CD14-positive monocyte (primary cell): ENCODE data around the gene IFIT1. TPM values are rescaled to one million over a fixed set of nuclear protein-coding genes. Genes with fewer than 3 reads are reported as not detected.
A peak's percentile ranks its signal among the peaks of the same experiment; 100 is the strongest.

Experiments used
- DNase-seq, 3 donors: peaks; one replicate each; pipeline ENCODE4 v3.0.0-alpha.2; 2011 to 2022
- H2AFZ ChIP-seq: 2 replicates; pipeline ENCODE4 v1.6.0; 2012; ENCODE audit warnings: mild to moderate bottlenecking, low read depth, low read length, inconsistent platforms; ENCODE audit not compliant: insufficient read depth, poor library complexity, severe bottlenecking
- H3K27ac ChIP-seq, 2 donors: 1 replicate in 1 of 2; 2 replicates in 1 of 2; pipeline ENCODE4 v1.5.1; 2012 to 2013; ENCODE audit warnings: low read length in 2 of 2, control low read depth in 1 of 2, inconsistent platforms in 1 of 2, low read depth in 1 of 2, mild to moderate bottlenecking in 1 of 2
- H3K27me3 ChIP-seq, 2 donors: one replicate each; pipeline versions ENCODE4 v1.6.0 to v1.6.1; 2011 to 2013; ENCODE audit warnings: low read length in 2 of 2; ENCODE audit not compliant: control insufficient read depth in 2 of 2, insufficient read depth in 2 of 2
- H3K36me3 ChIP-seq, 2 donors: replicated peaks in 1 of 2; 1 replicate in 1 of 2; 2 replicates in 1 of 2; pipeline versions ENCODE4 v1.5.1 to v1.6.1; 2012 to 2013; ENCODE audit warnings: low read length in 2 of 2, control low read depth in 1 of 2, inconsistent platforms in 1 of 2, mild to moderate bottlenecking in 1 of 2; ENCODE audit not compliant: insufficient read depth in 2 of 2, control insufficient read depth in 1 of 2
- H3K4me1 ChIP-seq, 2 donors: 1 replicate in 1 of 2; 2 replicates in 1 of 2; pipeline versions ENCODE4 v1.5.1 to v1.6.1; 2012 to 2013; ENCODE audit warnings: low read length in 2 of 2, control low read depth in 1 of 2, inconsistent platforms in 1 of 2, mild to moderate bottlenecking in 1 of 2, moderate library complexity in 1 of 2; ENCODE audit not compliant: insufficient read depth in 2 of 2, control insufficient read depth in 1 of 2
- H3K4me2 ChIP-seq: replicated peaks from 2 replicates; pipeline ENCODE3; 2012; ENCODE audit warnings: low read length, moderate library complexity, mild to moderate bottlenecking; ENCODE audit not compliant: poor library complexity, severe bottlenecking; ENCODE audit errors: extremely low read depth
- H3K4me3 ChIP-seq, 3 experiments: fragments of 200-600 bp in 1 of 3; sonication (generic) in 1 of 3; replicated peaks in 1 of 3; 1 replicate in 2 of 3; 2 replicates in 1 of 3; pipeline ENCODE4 v1.5.1; 2011 to 2013; ENCODE audit warnings: low read length in 3 of 3, mild to moderate bottlenecking in 3 of 3, control low read depth in 2 of 3, low read depth in 2 of 3, inconsistent platforms in 1 of 3, moderate library complexity in 1 of 3
- H3K79me2 ChIP-seq: 2 replicates; pipeline ENCODE4 v1.6.0; 2012; ENCODE audit warnings: mild to moderate bottlenecking, control low read depth, inconsistent platforms, low read length, moderate library complexity; ENCODE audit not compliant: insufficient read depth
- H3K9ac ChIP-seq: 2 replicates; pipeline ENCODE4 v1.6.0; 2017; ENCODE audit warnings: low read length, mild to moderate bottlenecking; ENCODE audit not compliant: insufficient read depth, poor library complexity, severe bottlenecking
- H3K9me3 ChIP-seq, 2 donors: replicated peaks in 1 of 2; 1 replicate in 1 of 2; 2 replicates in 1 of 2; pipeline versions ENCODE4 v1.5.1 to v1.6.1; 2012 to 2013; ENCODE audit warnings: low read length in 2 of 2, control low read depth in 1 of 2; ENCODE audit not compliant: control insufficient read depth in 1 of 2, insufficient read depth in 1 of 2
- H4K20me1 ChIP-seq: 2 replicates; pipeline ENCODE4 v1.6.0; 2012; ENCODE audit warnings: mild to moderate bottlenecking, low read length, control low read depth, moderate library complexity; ENCODE audit not compliant: insufficient read depth
- H3K27ac Mint-ChIP-seq, 7 donors: one replicate each; pipeline ENCODE4 v1.8.0; 2020; ENCODE audit warnings: mild to moderate bottlenecking in 7 of 7, mixed read lengths in 7 of 7, moderate library complexity in 6 of 7, inconsistent platforms in 2 of 7
- H3K27me3 Mint-ChIP-seq, 3 donors: one replicate each; pipeline ENCODE4 v1.8.0; 2021 to 2022; ENCODE audit warnings: low read depth in 3 of 3, mild to moderate bottlenecking in 3 of 3, mixed read lengths in 3 of 3, moderate library complexity in 3 of 3, inconsistent platforms in 1 of 3
- H3K36me3 Mint-ChIP-seq, 2 donors: one replicate each; pipeline ENCODE4 v1.8.0; 2020; ENCODE audit warnings: mixed read lengths in 2 of 2, inconsistent platforms in 1 of 2, mild to moderate bottlenecking in 1 of 2
- H3K4me1 Mint-ChIP-seq: one replicate; pipeline ENCODE4 v1.8.0; 2020; ENCODE audit warnings: mild to moderate bottlenecking, mixed read lengths
- H3K4me3 Mint-ChIP-seq, 2 donors: one replicate each; pipeline ENCODE4 v1.8.0; 2020; ENCODE audit warnings: mild to moderate bottlenecking in 2 of 2, mixed read lengths in 2 of 2, moderate library complexity in 1 of 2
- H3K9me3 Mint-ChIP-seq, 7 donors: one replicate each; pipeline ENCODE4 v1.8.0; 2020 to 2022; ENCODE audit warnings: mixed read lengths in 7 of 7, mild to moderate bottlenecking in 6 of 7, moderate library complexity in 6 of 7, inconsistent platforms in 2 of 7
- WGBS: methylation state at CpG from one replicate; pipeline ENCODE4 v1.1.5; 2013; ENCODE audit warnings: missing lambda C conversion rate; ENCODE audit not compliant: insufficient coverage; 5-methylcytosine and 5-hydroxymethylcytosine counted together
- intact Hi-C, 2 donors: fragments of 100-400 bp; cut with micrococcal nuclease; formaldehyde crosslinking; loops; one replicate each; pipeline versions ENCODE4 v1.15.0 to v1.15.1; 2023
- polyA plus RNA-seq, 3 donors: library from polyadenylated mRNA; depleted of rRNA in 1 of 3; unstranded in 2 of 3; stranded (reverse) in 1 of 3; fragments of 300-500 nt in 2 of 3; fragments of >200 nt in 1 of 3; fragmentation: Illumina TruSeq in 2 of 3; gene quantifications; 1 replicate in 2 of 3; 2 replicates in 1 of 3; pipeline ENCODE4 v1.2.3, GENCODE V29; 2012 to 2021
- TF ChIP-seq, protein P1 (sequence below): fragments of 200-600 bp; IDR thresholded peaks from one replicate; pipeline ENCODE4 v1.8.0; 2022; ENCODE audit warnings: antibody characterized with exemption, mild to moderate bottlenecking

Gene IFIT1
- polyA plus RNA-seq, 3 donors = 4.8 to 17.1 (median 12.1) TPM

GRCh38 chr10:89379103-89379502 is 13.3 kb upstream of the IFIT1 start:
- Mint-ChIP-seq H3K9me3 (no peaks in the 10 kb centered on the region), H3K4me3 (no peak overlapping the region), H3K36me3 (no peaks in the 10 kb centered on the region), H3K27ac (no peak overlapping the region), H3K27me3 (peaks cover 0 to 6% (median 3%) of the 10 kb centered on the region in 3 donors), H3K4me1 (peaks cover 19% of the 10 kb centered on the region)
- Histone ChIP-seq H3K9me3 (no peaks in the 10 kb centered on the region), H3K4me1 (peaks cover 10 to 12% of the 10 kb centered on the region in 2 donors), H3K27ac (no peak overlapping the region), H2AFZ (no peak overlapping the region), H4K20me1 (no peaks in the 10 kb centered on the region), H3K4me3 (no peak overlapping the region), H3K36me3 (no peaks in the 10 kb centered on the region), H3K27me3 (no peaks in the 10 kb centered on the region), H3K9ac (no peak overlapping the region), H3K79me2 (no peaks in the 10 kb centered on the region), H3K4me2 (no peak overlapping the region)
- no peak for DNase-seq
- TF ChIP-seq, protein P1, sequence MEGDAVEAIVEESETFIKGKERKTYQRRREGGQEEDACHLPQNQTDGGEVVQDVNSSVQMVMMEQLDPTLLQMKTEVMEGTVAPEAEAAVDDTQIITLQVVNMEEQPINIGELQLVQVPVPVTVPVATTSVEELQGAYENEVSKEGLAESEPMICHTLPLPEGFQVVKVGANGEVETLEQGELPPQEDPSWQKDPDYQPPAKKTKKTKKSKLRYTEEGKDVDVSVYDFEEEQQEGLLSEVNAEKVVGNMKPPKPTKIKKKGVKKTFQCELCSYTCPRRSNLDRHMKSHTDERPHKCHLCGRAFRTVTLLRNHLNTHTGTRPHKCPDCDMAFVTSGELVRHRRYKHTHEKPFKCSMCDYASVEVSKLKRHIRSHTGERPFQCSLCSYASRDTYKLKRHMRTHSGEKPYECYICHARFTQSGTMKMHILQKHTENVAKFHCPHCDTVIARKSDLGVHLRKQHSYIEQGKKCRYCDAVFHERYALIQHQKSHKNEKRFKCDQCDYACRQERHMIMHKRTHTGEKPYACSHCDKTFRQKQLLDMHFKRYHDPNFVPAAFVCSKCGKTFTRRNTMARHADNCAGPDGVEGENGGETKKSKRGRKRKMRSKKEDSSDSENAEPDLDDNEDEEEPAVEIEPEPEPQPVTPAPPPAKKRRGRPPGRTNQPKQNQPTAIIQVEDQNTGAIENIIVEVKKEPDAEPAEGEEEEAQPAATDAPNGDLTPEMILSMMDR = no peak
- intact Hi-C loops = no loop called here

DNA sequence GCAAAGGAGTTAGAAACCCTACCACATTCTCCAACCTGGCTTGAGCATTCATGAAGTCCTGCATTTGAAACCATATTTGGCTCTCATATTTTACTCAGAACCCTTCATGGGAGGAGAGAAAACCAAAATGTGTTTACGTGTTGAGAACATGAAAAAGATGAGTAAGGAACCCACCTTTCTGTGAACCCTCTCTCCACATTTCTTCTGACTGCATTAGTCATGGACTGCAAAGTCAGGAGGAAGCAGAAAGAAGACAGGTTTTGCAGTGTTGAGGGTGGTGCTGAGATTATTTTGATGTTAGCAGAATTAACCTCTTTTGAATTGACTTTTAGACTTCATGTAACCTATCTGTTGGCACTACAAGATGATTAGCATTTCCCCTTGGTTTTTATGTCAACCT is 9.7 kb upstream of the IFIT1 start:
- Mint-ChIP-seq H3K36me3 (no peaks in the 10 kb centered on the region), H3K4me1 (peaks cover 28% of the 10 kb centered on the region), H3K27ac (peak overlapping the region in 1 of 7 donors; percentile 39), H3K4me3 (no peak overlapping the region), H3K9me3 (no peaks in the 10 kb centered on the region), H3K27me3 (peaks cover 0 to 9% (median 3%) of the 10 kb centered on the region in 3 donors)
- Histone ChIP-seq H3K27ac (no peak overlapping the region), H3K27me3 (no peaks in the 10 kb centered on the region), H3K4me2 (no peak overlapping the region), H3K36me3 (no peaks in the 10 kb centered on the region), H3K9me3 (no peaks in the 10 kb centered on the region), H3K79me2 (no peaks in the 10 kb centered on the region), H2AFZ (no peak overlapping the region), H3K4me1 (peaks cover 23 to 26% of the 10 kb centered on the region in 2 donors), H4K20me1 (no peaks in the 10 kb centered on the region), H3K9ac (no peak overlapping the region), H3K4me3 (no peak overlapping the region)
- WGBS = no CpG with 5 or more reads among the region's 1 CpG
- TF ChIP-seq, protein P1 = no peak
- DNase-seq = no peak
- intact Hi-C loops = no loop called here
